ENCODE measurements around the gene HOXB8.

- TF ChIP-seq, protein P1, sequence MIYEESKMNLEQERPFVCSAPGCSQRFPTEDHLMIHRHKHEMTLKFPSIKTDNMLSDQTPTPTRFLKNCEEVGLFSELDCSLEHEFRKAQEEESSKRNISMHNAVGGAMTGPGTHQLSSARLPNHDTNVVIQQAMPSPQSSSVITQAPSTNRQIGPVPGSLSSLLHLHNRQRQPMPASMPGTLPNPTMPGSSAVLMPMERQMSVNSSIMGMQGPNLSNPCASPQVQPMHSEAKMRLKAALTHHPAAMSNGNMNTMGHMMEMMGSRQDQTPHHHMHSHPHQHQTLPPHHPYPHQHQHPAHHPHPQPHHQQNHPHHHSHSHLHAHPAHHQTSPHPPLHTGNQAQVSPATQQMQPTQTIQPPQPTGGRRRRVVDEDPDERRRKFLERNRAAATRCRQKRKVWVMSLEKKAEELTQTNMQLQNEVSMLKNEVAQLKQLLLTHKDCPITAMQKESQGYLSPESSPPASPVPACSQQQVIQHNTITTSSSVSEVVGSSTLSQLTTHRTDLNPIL (CRISPR knock-in tag; IDR thresholded peaks at IDR 0.05; ENCODE audit: low read depth) = no peak
- TF ChIP-seq PPARA (CRISPR knock-in tag; IDR thresholded peaks at IDR 0.05; ENCODE audit: borderline replicate concordance) = no peak
- TF ChIP-seq ZFP3 (CRISPR knock-in tag; IDR thresholded peaks at IDR 0.05) = no peak
- TF ChIP-seq SNAI2 (CRISPR knock-in tag; IDR thresholded peaks at IDR 0.05) = no peak
- TF ChIP-seq ZNF8 (CRISPR knock-in tag; IDR thresholded peaks at IDR 0.05) = no peak
- no peak for TF ChIP-seq RARB (CRISPR knock-in tag; IDR thresholded peaks at IDR 0.05)
- TF ChIP-seq ZFP30 (CRISPR knock-in tag; IDR thresholded peaks at IDR 0.05) = no peak
- no peak for TF ChIP-seq TCF4 (CRISPR knock-in tag; IDR thresholded peaks at IDR 0.05; ENCODE audit: borderline replicate concordance)
- no peak for TF ChIP-seq BACH2 (CRISPR knock-in tag; IDR thresholded peaks at IDR 0.05; ENCODE audit: borderline replicate concordance)
Measured at GRCh38 chr17:48571826-48572417, 43.2 kb downstream of the HOXB8 start.

All from SK-N-SH treated with all-trans-retinoic acid at 6 μM for 48 hours (cell line).